ENCODE results near the gene MAPK14. TPM values are rescaled to one million over a fixed set of nuclear protein-coding genes. Genes with fewer than 3 reads are reported as not detected.

MAPK14 gene
- total and polyA plus RNA-seq, 9 of the 15 experiments (the other 6 are each of a cell fraction or from before 2014, with no cell fraction given): 8.8 to 62.7 (median 35.5) TPM

DNA sequence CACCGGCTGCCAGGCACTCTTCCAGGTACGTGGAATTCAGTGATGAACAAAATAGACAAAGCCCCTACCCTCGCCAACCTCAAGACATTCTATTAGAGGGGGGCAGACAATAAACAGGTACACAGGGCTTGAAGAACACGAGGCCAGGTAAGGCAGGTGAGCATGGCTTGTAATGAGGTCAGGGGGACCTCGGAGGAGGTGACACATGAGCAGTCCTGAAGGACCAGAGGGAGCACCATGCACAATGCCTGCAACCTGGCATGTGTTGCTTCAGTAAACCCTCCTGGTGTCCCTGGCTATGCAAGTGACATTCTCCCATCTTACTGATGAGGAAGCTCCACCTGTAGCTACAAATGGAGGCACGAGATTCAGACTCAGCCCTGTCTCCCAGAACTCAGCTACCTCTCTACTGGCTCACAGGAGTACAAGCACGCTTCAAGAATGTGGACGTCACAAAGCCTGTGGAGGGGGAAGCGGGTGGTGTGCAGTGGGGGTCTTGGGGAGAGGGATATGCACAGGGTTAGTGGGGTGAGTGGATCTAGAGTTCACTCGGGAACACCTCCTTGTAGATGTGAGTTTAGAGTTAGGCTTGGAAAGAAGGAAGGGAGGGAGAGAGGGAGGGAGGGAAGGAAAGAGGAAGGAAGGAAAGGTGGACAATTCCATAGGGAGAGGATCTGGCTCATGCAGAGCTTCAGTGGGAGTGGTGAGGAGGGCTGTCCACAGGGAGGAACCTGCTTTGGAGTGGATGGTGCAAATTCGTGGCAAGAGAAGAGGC is 95.1 kb downstream of the MAPK14 start (continued):
- TF ChIP-seq, protein P1, sequence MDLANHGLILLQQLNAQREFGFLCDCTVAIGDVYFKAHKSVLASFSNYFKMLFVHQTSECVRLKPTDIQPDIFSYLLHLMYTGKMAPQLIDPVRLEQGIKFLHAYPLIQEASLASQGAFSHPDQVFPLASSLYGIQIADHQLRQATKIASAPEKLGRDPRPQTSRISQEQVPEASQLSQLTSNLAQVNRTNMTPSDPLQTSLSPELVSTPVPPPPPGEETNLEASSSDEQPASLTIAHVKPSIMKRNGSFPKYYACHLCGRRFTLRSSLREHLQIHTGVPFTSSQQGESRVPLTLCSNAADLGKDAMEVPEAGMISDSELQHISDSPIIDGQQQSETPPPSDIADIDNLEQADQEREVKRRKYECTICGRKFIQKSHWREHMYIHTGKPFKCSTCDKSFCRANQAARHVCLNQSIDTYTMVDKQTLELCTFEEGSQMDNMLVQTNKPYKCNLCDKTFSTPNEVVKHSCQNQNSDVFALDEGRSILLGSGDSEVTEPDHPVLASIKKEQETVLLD (IDR thresholded peaks at IDR 0.05): 0 out of 2 replicates have a peak, but pooled peaks have one; percentile 8
- no peak for TF ChIP-seq NFE2 (IDR thresholded peaks at IDR 0.05; ENCODE audit: low read depth)
- TF ChIP-seq, protein P2, sequence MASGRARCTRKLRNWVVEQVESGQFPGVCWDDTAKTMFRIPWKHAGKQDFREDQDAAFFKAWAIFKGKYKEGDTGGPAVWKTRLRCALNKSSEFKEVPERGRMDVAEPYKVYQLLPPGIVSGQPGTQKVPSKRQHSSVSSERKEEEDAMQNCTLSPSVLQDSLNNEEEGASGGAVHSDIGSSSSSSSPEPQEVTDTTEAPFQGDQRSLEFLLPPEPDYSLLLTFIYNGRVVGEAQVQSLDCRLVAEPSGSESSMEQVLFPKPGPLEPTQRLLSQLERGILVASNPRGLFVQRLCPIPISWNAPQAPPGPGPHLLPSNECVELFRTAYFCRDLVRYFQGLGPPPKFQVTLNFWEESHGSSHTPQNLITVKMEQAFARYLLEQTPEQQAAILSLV (tag; IDR thresholded peaks at IDR 0.05): no peak
- TF ChIP-seq POLR2AphosphoS2 (IDR thresholded peaks at IDR 0.05; ENCODE audit: low read length): no peak
- no peak for TF ChIP-seq TARDBP (IDR thresholded peaks at IDR 0.05)
- no peak for TF ChIP-seq KDM5B (IDR thresholded peaks at IDR 0.05; ENCODE audit: insufficient replicate concordance, low read depth, low read length)
- no peak for TF ChIP-seq NR4A1 (CRISPR knock-in tag; IDR thresholded peaks at IDR 0.05)
- no peak for TF ChIP-seq NR4A1 (tag; IDR thresholded peaks at IDR 0.05)
- 0 out of 2 replicates have a peak, but pooled peaks have one; percentile 28 for TF ChIP-seq ZEB2 (IDR thresholded peaks at IDR 0.05)
- TF ChIP-seq, protein P3, sequence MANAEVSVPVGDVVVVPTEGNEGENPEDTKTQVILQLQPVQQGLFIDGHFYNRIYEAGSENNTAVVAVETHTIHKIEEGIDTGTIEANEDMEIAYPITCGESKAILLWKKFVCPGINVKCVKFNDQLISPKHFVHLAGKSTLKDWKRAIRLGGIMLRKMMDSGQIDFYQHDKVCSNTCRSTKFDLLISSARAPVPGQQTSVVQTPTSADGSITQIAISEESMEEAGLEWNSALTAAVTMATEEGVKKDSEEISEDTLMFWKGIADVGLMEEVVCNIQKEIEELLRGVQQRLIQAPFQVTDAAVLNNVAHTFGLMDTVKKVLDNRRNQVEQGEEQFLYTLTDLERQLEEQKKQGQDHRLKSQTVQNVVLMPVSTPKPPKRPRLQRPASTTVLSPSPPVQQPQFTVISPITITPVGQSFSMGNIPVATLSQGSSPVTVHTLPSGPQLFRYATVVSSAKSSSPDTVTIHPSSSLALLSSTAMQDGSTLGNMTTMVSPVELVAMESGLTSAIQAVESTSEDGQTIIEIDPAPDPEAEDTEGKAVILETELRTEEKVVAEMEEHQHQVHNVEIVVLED (CRISPR knock-in tag; IDR thresholded peaks at IDR 0.05): no peak
- no peak for TF ChIP-seq CBX3 (IDR thresholded peaks at IDR 0.05; ENCODE audit: borderline replicate concordance in 1 of 2, low read length in 2 of 2)
- TF ChIP-seq HLTF (IDR thresholded peaks at IDR 0.05): no peak
- TF ChIP-seq, protein P4, sequence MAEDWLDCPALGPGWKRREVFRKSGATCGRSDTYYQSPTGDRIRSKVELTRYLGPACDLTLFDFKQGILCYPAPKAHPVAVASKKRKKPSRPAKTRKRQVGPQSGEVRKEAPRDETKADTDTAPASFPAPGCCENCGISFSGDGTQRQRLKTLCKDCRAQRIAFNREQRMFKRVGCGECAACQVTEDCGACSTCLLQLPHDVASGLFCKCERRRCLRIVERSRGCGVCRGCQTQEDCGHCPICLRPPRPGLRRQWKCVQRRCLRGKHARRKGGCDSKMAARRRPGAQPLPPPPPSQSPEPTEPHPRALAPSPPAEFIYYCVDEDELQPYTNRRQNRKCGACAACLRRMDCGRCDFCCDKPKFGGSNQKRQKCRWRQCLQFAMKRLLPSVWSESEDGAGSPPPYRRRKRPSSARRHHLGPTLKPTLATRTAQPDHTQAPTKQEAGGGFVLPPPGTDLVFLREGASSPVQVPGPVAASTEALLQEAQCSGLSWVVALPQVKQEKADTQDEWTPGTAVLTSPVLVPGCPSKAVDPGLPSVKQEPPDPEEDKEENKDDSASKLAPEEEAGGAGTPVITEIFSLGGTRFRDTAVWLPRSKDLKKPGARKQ (CRISPR knock-in tag; IDR thresholded peaks at IDR 0.05): no peak
- TF ChIP-seq JUN (IDR thresholded peaks at IDR 0.05; ENCODE audit: borderline replicate concordance, low read depth, low read length): no peak
- peak; percentile 32; the same call in 1 of the 2 replicates for TF ChIP-seq JUN (CRISPR knock-in tag; IDR thresholded peaks at IDR 0.05; ENCODE audit: borderline replicate concordance)
- TF ChIP-seq, protein P5, sequence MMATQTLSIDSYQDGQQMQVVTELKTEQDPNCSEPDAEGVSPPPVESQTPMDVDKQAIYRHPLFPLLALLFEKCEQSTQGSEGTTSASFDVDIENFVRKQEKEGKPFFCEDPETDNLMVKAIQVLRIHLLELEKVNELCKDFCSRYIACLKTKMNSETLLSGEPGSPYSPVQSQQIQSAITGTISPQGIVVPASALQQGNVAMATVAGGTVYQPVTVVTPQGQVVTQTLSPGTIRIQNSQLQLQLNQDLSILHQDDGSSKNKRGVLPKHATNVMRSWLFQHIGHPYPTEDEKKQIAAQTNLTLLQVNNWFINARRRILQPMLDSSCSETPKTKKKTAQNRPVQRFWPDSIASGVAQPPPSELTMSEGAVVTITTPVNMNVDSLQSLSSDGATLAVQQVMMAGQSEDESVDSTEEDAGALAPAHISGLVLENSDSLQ (IDR thresholded peaks at IDR 0.05): no peak
